ENCODE measurements around the gene IFIT3.
"Not testable (repeated sequence)": the region's sequence is repeated elsewhere in the genome, so short reads cannot be mapped to it uniquely, and the experiment has no call there.

The IFIT3 gene

GRCh38 chr10:89350631-89351315 is 23.0 kb downstream of the IFIT3 start:
- DNase-seq (ENCODE audit: low read depth); H3K4me3 ChIP-seq (ENCODE audit: low read depth, low read length): not testable (repeated sequence)

- H3K4me3 ChIP-seq (ENCODE audit: low read depth, low read length): no peak overlapping the region
- DNase-seq (ENCODE audit: low read depth): no peak
Measured at GRCh38 chr10:89351412-89351779, 23.6 kb downstream of the IFIT3 start.

GRCh38 chr10:89351780-89352597 is 24.2 kb downstream of the IFIT3 start:
- DNase-seq (ENCODE audit: low read depth): peak; percentile 78
- H3K4me3 ChIP-seq (ENCODE audit: low read depth, low read length): no peak overlapping the region

GRCh38 chr10:89352802-89353201 is 25.0 kb downstream of the IFIT3 start:
- DNase-seq (ENCODE audit: low read depth): no peak
- H3K4me3 ChIP-seq (ENCODE audit: low read depth, low read length): no peak overlapping the region

- peak; percentile 46 for DNase-seq (ENCODE audit: low read depth)
- H3K4me3 ChIP-seq (ENCODE audit: low read depth, low read length): no peak overlapping the region
Measured at GRCh38 chr10:89355394-89355931, 27.7 kb downstream of the IFIT3 start.

GRCh38 chr10:89357096-89357495 is 29.3 kb downstream of the IFIT3 start:
- no peak overlapping the region for H3K4me3 ChIP-seq (ENCODE audit: low read depth, low read length)
- DNase-seq (ENCODE audit: low read depth): no peak

- DNase-seq (ENCODE audit: low read depth): no peak
- no peak overlapping the region for H3K4me3 ChIP-seq (ENCODE audit: low read depth, low read length)
Measured at GRCh38 chr10:89357975-89358374, 30.2 kb downstream of the IFIT3 start.

GRCh38 chr10:89360157-89360556 is 32.4 kb downstream of the IFIT3 start:
- H3K4me3 ChIP-seq (ENCODE audit: low read depth, low read length): no peak overlapping the region
- no peak for DNase-seq (ENCODE audit: low read depth)

GRCh38 chr10:89362929-89363328 is 35.1 kb downstream of the IFIT3 start:
- no peak overlapping the region for H3K4me3 ChIP-seq (ENCODE audit: low read depth, low read length)
- DNase-seq (ENCODE audit: low read depth): no peak

- no peak for DNase-seq (ENCODE audit: low read depth)
- no peak overlapping the region for H3K4me3 ChIP-seq (ENCODE audit: low read depth, low read length)
Measured at GRCh38 chr10:89363729-89364442, 36.1 kb downstream of the IFIT3 start.

GRCh38 chr10:89364531-89364930 is 36.7 kb downstream of the IFIT3 start:
- no peak for DNase-seq (ENCODE audit: low read depth)
- H3K4me3 ChIP-seq (ENCODE audit: low read depth, low read length): no peak overlapping the region

- DNase-seq (ENCODE audit: low read depth): no peak
- H3K4me3 ChIP-seq (ENCODE audit: low read depth, low read length): no peak overlapping the region
Measured at GRCh38 chr10:89367529-89367928, 39.7 kb downstream of the IFIT3 start.

GRCh38 chr10:89368129-89368528 is 40.3 kb downstream of the IFIT3 start:
- DNase-seq (ENCODE audit: low read depth): no peak

GRCh38 chr10:89369156-89370105 is 41.6 kb downstream of the IFIT3 start:
- DNase-seq (ENCODE audit: low read depth): no peak
- H3K4me3 ChIP-seq (ENCODE audit: low read depth, low read length): no peak overlapping the region

More at GRCh38 chr10:89368129-89368528, 40.3 kb downstream of the IFIT3 start:
- H3K4me3 ChIP-seq (ENCODE audit: low read depth, low read length): no peak overlapping the region

- no peak for DNase-seq (ENCODE audit: low read depth)
Measured at GRCh38 chr10:89371079-89371478, 43.3 kb downstream of the IFIT3 start.

GRCh38 chr10:89371987-89372386 is 44.2 kb downstream of the IFIT3 start:
- no peak for DNase-seq (ENCODE audit: low read depth)
- H3K4me3 ChIP-seq (ENCODE audit: low read depth, low read length): no peak overlapping the region

More at GRCh38 chr10:89371079-89371478, 43.3 kb downstream of the IFIT3 start:
- no peak overlapping the region for H3K4me3 ChIP-seq (ENCODE audit: low read depth, low read length)

GRCh38 chr10:89373916-89374711 is 46.3 kb downstream of the IFIT3 start:
- H3K4me3 ChIP-seq (ENCODE audit: low read depth, low read length): no peak overlapping the region
- peak; percentile 94 for DNase-seq (ENCODE audit: low read depth)

GRCh38 chr10:89374713-89375141 is 46.9 kb downstream of the IFIT3 start:
- DNase-seq (ENCODE audit: low read depth): no peak
- H3K4me3 ChIP-seq (ENCODE audit: low read depth, low read length): no peak overlapping the region
